Neural progenitor cell (in vitro differentiated cells): ENCODE data around the gene AGA.

ENCODE experiments used
- CTCF ChIP-seq: fragments of 200-600 bp; sonication (generic); IDR thresholded peaks from 2 replicates; pipeline ENCODE4 v1.5.1; 2017; ENCODE audit warnings: antibody characterized with exemption, mild to moderate bottlenecking
- EZH2 ChIP-seq: fragments of 200-600 bp; sonication (generic); IDR thresholded peaks from 2 replicates; pipeline ENCODE4 v1.6.1; 2017; ENCODE audit warnings: antibody characterized with exemption, mild to moderate bottlenecking, moderate library complexity

- TF ChIP-seq CTCF (no peak), EZH2 (no peak)
Measured at GRCh38 chr4:177434667-177435066, 7.6 kb downstream of the AGA start.
